H1 (cell line): Measurements from ENCODE around the gene NR2F1-AS1. TPM values are rescaled to one million over a fixed set of nuclear protein-coding genes. Genes with fewer than 3 reads are reported as not detected.

ENCODE experiments used
- CTCF ChIA-PET: fragments of 300-600 bp; sonication (Branson Sonifier 250); formaldehyde crosslinking; loops from one replicate; lab custom pipeline; 2021; ENCODE audit not compliant: partially characterized antibody; lab: Charles Lee
- POLR2A ChIA-PET: fragments of 300-600 bp; sonication (Branson Sonifier 250); formaldehyde crosslinking; loops from one replicate; lab custom pipeline; 2021; ENCODE audit warnings: inconsistent platforms; ENCODE audit not compliant: partially characterized antibody; lab: Charles Lee
- DNase-seq, 2 experiments: peaks; one replicate each; pipeline versions ENCODE4 v3.0.0 to v3.0.0-alpha.2; 2010 to 2022; ENCODE audit warnings: low spot score in 2 of 2, low read depth in 1 of 2, mixed read lengths in 1 of 2
- FAIRE-seq: peaks from 2 replicates; lab custom pipeline; 2011; peaks lifted over from hg19 to GRCh38; lab: Jason Lieb, UNC
- H2AFZ ChIP-seq: 2 replicates; pipeline ENCODE4 v1.8.1; 2012; ENCODE audit warnings: low read length, inconsistent platforms
- H2AK5ac ChIP-seq: 2 replicates; pipeline ENCODE4 v1.6.1; 2013; ENCODE audit warnings: low read depth, low read length
- H2BK120ac ChIP-seq: replicated peaks from 2 replicates; pipeline ENCODE3; 2013; ENCODE audit warnings: low read depth, low read length, inconsistent platforms
- H2BK12ac ChIP-seq: 2 replicates; pipeline ENCODE4 v1.6.1; 2013; ENCODE audit warnings: low read depth, low read length
- H2BK15ac ChIP-seq: 2 replicates; pipeline ENCODE4 v1.6.1; 2013; ENCODE audit warnings: low read length
- H2BK20ac ChIP-seq: 2 replicates; pipeline ENCODE4 v1.6.1; 2013; ENCODE audit warnings: low read length
- H2BK5ac ChIP-seq: 2 replicates; pipeline ENCODE4 v1.6.1; 2013; ENCODE audit warnings: low read depth, low read length
- H3K14ac ChIP-seq: 2 replicates; pipeline ENCODE4 v1.6.1; 2013; ENCODE audit warnings: inconsistent platforms; ENCODE audit not compliant: insufficient read length
- H3K18ac ChIP-seq: 2 replicates; pipeline ENCODE4 v1.6.1; 2013; ENCODE audit warnings: low read length; ENCODE audit errors: extremely low read depth
- H3K23ac ChIP-seq: 2 replicates; pipeline ENCODE4 v1.6.1; 2013; ENCODE audit warnings: inconsistent platforms; ENCODE audit not compliant: insufficient read length
- H3K23me2 ChIP-seq: 2 replicates; pipeline ENCODE4 v1.6.1; 2013; ENCODE audit warnings: low read depth, low read length
- H3K27ac ChIP-seq: 2 replicates; pipeline ENCODE4 v1.6.1; 2011; ENCODE audit warnings: low read depth, low read length, inconsistent platforms
- H3K27me3 ChIP-seq, 4 experiments: replicated peaks in 1 of 4; 1 replicate in 1 of 4; 2 replicates in 3 of 4; pipeline versions ENCODE4 v1.6.1 to v1.8.1; 2011 to 2013; ENCODE audit warnings: low read length in 3 of 4, mild to moderate bottlenecking in 3 of 4, inconsistent platforms in 2 of 4, mixed read lengths in 2 of 4, moderate library complexity in 1 of 4; ENCODE audit not compliant: control insufficient read depth in 3 of 4, insufficient read depth in 3 of 4; ENCODE audit errors: extremely low read depth in 1 of 4
- H3K36me3 ChIP-seq, 4 experiments: 2 replicates each; pipeline versions ENCODE4 v1.6.1 to v1.8.1; 2011 to 2013; ENCODE audit warnings: mild to moderate bottlenecking in 4 of 4, low read length in 3 of 4, moderate library complexity in 2 of 4, control low read depth in 1 of 4, inconsistent platforms in 1 of 4; ENCODE audit not compliant: insufficient read depth in 4 of 4, control insufficient read depth in 2 of 4
- H3K4ac ChIP-seq: replicated peaks from 2 replicates; pipeline ENCODE3; 2013; ENCODE audit warnings: low read length, low read depth, mixed read lengths, inconsistent platforms; ENCODE audit not compliant: insufficient read length
- H3K4me1 ChIP-seq, 4 experiments: replicated peaks in 1 of 4; 1 replicate in 1 of 4; 2 replicates in 3 of 4; pipeline versions ENCODE4 v1.6.1 to v1.8.1; 2011 to 2013; ENCODE audit warnings: low read length in 3 of 4, inconsistent platforms in 2 of 4, mixed read lengths in 1 of 4; ENCODE audit not compliant: insufficient read depth in 4 of 4, control insufficient read depth in 3 of 4
- H3K4me2 ChIP-seq, 2 experiments: 2 replicates each; pipeline versions ENCODE4 v1.6.1 to v1.8.1; 2011 to 2013; ENCODE audit warnings: low read depth in 2 of 2, low read length in 2 of 2, control low read depth in 1 of 2, inconsistent platforms in 1 of 2, mild to moderate bottlenecking in 1 of 2; ENCODE audit not compliant: insufficient read depth in 1 of 2
- H3K4me3 ChIP-seq, 4 experiments: fragments of 200-600, 300-600 bp in 1 of 4; sonication (generic), shearing (Covaris generic), sonication (Bioruptor Twin) in 1 of 4; 2 replicates each; pipeline versions ENCODE4 v1.5.1 to v1.8.1; 2011 to 2016; ENCODE audit warnings: low read length in 4 of 4, low read depth in 3 of 4, control low read depth in 2 of 4, inconsistent platforms in 2 of 4, mild to moderate bottlenecking in 2 of 4, mixed read lengths in 1 of 4, moderate library complexity in 1 of 4; ENCODE audit not compliant: insufficient read depth in 2 of 4; ENCODE audit errors: extremely low read depth in 1 of 4
- H3K56ac ChIP-seq: replicated peaks from 2 replicates; pipeline ENCODE3; 2013; ENCODE audit warnings: low read depth, mild to moderate bottlenecking, mixed read lengths, low read length, inconsistent platforms; ENCODE audit not compliant: insufficient read length
- H3K79me1 ChIP-seq: 2 replicates; pipeline ENCODE4 v1.6.1; 2013; ENCODE audit warnings: low read depth, low read length, control low read depth
- H3K79me2 ChIP-seq, 2 experiments: 2 replicates each; pipeline versions ENCODE4 v1.6.1 to v1.8.1; 2012 to 2013; ENCODE audit warnings: low read length in 2 of 2, mild to moderate bottlenecking in 2 of 2, inconsistent platforms in 1 of 2; ENCODE audit not compliant: insufficient read depth in 2 of 2, control insufficient read depth in 1 of 2
- H3K9ac ChIP-seq, 4 experiments: replicated peaks in 1 of 4; 1 replicate in 1 of 4; 2 replicates in 3 of 4; pipeline versions ENCODE4 v1.6.1 to v1.8.1; 2011 to 2013; ENCODE audit warnings: low read depth in 3 of 4, low read length in 3 of 4, control low read depth in 2 of 4, mild to moderate bottlenecking in 2 of 4, moderate library complexity in 2 of 4, inconsistent platforms in 1 of 4; ENCODE audit errors: extremely low read depth in 1 of 4
- H3K9me3 ChIP-seq, 2 experiments: 2 replicates each; pipeline versions ENCODE4 v1.6.1 to v1.8.1; 2012 to 2013; ENCODE audit warnings: mild to moderate bottlenecking in 2 of 2, moderate library complexity in 2 of 2, control low read depth in 1 of 2, inconsistent platforms in 1 of 2, low read depth in 1 of 2, low read length in 1 of 2, mixed read lengths in 1 of 2; ENCODE audit not compliant: insufficient read depth in 2 of 2
- H4K20me1 ChIP-seq, 2 experiments: replicated peaks in 1 of 2; 2 replicates each; pipeline versions ENCODE3 to v1.8.1; 2011 to 2013; ENCODE audit warnings: inconsistent platforms in 2 of 2, low read length in 2 of 2, mild to moderate bottlenecking in 1 of 2; ENCODE audit not compliant: insufficient read depth in 2 of 2, control insufficient read depth in 1 of 2
- H4K5ac ChIP-seq: 2 replicates; pipeline ENCODE4 v1.6.1; 2013; ENCODE audit warnings: low read length, low read depth, mixed read lengths, inconsistent platforms; ENCODE audit not compliant: insufficient read length
- H4K8ac ChIP-seq: 2 replicates; pipeline ENCODE4 v1.8.0; 2013; ENCODE audit warnings: mild to moderate bottlenecking, moderate library complexity, low read length, inconsistent platforms; ENCODE audit not compliant: insufficient read depth; ENCODE audit errors: extremely low read depth
- H4K91ac ChIP-seq: replicated peaks from 2 replicates; pipeline ENCODE3; 2013; ENCODE audit warnings: low read length, mixed read lengths, inconsistent platforms; ENCODE audit not compliant: insufficient read length
- CEBPB ChIP-seq: IDR thresholded peaks from 2 replicates; pipeline ENCODE4 v1.6.1; 2012; ENCODE audit warnings: low read depth, low read length
- CHD2 ChIP-seq: IDR thresholded peaks from 2 replicates; pipeline ENCODE4 v1.6.1; 2012; ENCODE audit warnings: low read length, improper control_type of control experiment
- KDM4A ChIP-seq: IDR thresholded peaks from one replicate; pipeline ENCODE4 v1.7.1; 2012; ENCODE audit warnings: low read depth, mild to moderate bottlenecking, moderate library complexity, low read length, inconsistent platforms; ENCODE audit not compliant: severe bottlenecking
- MAFK ChIP-seq: IDR thresholded peaks from 2 replicates; pipeline ENCODE4 v1.6.1; 2012; ENCODE audit warnings: low read depth, mild to moderate bottlenecking, improper control_type of control experiment, low read length
- RFX5 ChIP-seq: IDR thresholded peaks from 2 replicates; pipeline ENCODE4 v1.6.1; 2011; ENCODE audit warnings: low read depth, low read length, improper control_type of control experiment, borderline replicate concordance
- RNF2 ChIP-seq: fragments of 200-900, 300-1000 bp; sonication (generic); IDR thresholded peaks from 2 replicates; pipeline ENCODE4 v1.7.1; 2016; ENCODE audit warnings: borderline replicate concordance, low read depth, mild to moderate bottlenecking, antibody characterized with exemption, low read length; ENCODE audit not compliant: poor library complexity, severe bottlenecking; ENCODE audit errors: missing control alignments
- SIRT6 ChIP-seq: IDR thresholded peaks from one replicate; pipeline ENCODE4 v1.7.1; 2012; ENCODE audit warnings: low read length, inconsistent platforms
- SP4 ChIP-seq: IDR thresholded peaks from 2 replicates; pipeline ENCODE4 v1.6.1; 2012; ENCODE audit warnings: low read length, inconsistent platforms
- polyA plus RNA-seq, 7 experiments: library from polyadenylated mRNA; depleted of rRNA in 3 of 7; stranded (reverse) in 5 of 7; unstranded in 2 of 7; fragments of >200 nt in 5 of 7; fragments of 200-250 nt in 2 of 7; gene quantifications; 1 replicate in 5 of 7; 2 replicates in 1 of 7; 4 replicates in 1 of 7; pipeline versions ENCODE4 v1.2.1 to v1.2.3, GENCODE V29; 2011 to 2013; ENCODE audit warnings: missing spikeins in 2 of 7, mixed read lengths in 2 of 7
- total RNA-seq: library from RNA; stranded (reverse); fragmentation: NEBNext Ultra II Directional; extraction: Animal tissue kit (Norgen Biotek cat#: 25700); gene quantifications from 2 replicates; pipeline ENCODE4 v1.2.1, GENCODE V29; 2021

Gene NR2F1-AS1
- total and polyA plus RNA-seq, 2 of the 8 experiments (the other 6 are each of a cell fraction or from before 2014, with no cell fraction given): 1.6 to 5.6 TPM

DNA sequence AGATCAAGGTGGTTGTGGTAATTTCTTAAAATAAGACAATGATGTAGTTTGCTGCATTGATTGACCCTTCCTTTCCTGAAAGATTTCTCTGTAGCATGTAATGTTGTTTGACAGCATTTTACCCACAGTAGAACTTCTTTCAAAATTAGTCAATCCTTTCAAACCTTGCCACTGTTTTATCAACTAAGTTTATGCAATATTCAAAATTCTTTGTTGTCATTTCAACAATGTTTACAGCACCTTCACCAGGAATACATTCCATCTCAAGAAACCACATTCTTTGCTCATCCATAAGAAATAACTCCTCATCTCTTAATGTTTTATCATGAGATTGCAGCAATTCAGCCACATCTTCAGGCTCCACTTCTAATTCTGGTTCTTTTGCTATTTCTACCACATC lies 45.8 kb upstream of the NR2F1-AS1 start:
- Histone ChIP-seq H3K23ac (no peak overlapping the region), H4K91ac (no peak overlapping the region), H3K23me2 (no peaks in the 10 kb centered on the region), H2BK20ac (no peak overlapping the region), H3K9ac (no peak overlapping the region), H3K9me3 (no peaks in the 10 kb centered on the region), H3K27me3 (peaks cover 3 to 14% (median 9%) of the 10 kb centered on the region in 4 experiments; a peak in 5 of 7 replicates), H3K14ac (no peak overlapping the region), H2BK5ac (no peak overlapping the region), H2BK12ac (no peak overlapping the region), H3K4me3 (no peak overlapping the region), H2BK15ac (no peak overlapping the region), H3K18ac (no peak overlapping the region), H4K5ac (no peak overlapping the region), H2AFZ (no peak overlapping the region), H2BK120ac (no peak overlapping the region), H2AK5ac (no peak overlapping the region), H3K56ac (no peak overlapping the region), H3K4me2 (no peak overlapping the region), H3K4ac (no peak overlapping the region), H3K4me1 (peaks cover 0 to 2% (median 0%) of the 10 kb centered on the region in 4 experiments; a peak in 1 of 7 replicates), H3K36me3 (no peaks in the 10 kb centered on the region), H3K79me1 (no peaks in the 10 kb centered on the region), H4K8ac (no peak overlapping the region), H3K79me2 (no peaks in the 10 kb centered on the region), H4K20me1 (peaks cover 0 to 2% of the 10 kb centered on the region in 2 experiments), H3K27ac (no peak overlapping the region)
- no peak for FAIRE-seq
- no peak for TF ChIP-seq RNF2
- no peak for TF ChIP-seq RFX5
- no peak for TF ChIP-seq SP4
- TF ChIP-seq SIRT6: no peak
- TF ChIP-seq KDM4A: no peak
- TF ChIP-seq CEBPB: no peak
- no peak for TF ChIP-seq CHD2
- no peak for TF ChIP-seq MAFK
- CTCF ChIA-PET: no interaction called here
- no peak for DNase-seq
- POLR2A ChIA-PET: no interaction called here
